ENCODE data around the gene USHBP1.

Gene USHBP1

GRCh38 chr19:17242431-17243208, 21.9 kb downstream of the USHBP1 start:
- Histone ChIP-seq H3K27ac (ENCODE audit: low read length) (no peak overlapping the region), H3K9ac (ENCODE audit: low read depth, low read length) (peak overlapping the region; percentile 27; the same call in 1 of the 2 replicates), H3K4me3 (ENCODE audit: low read length) (peak overlapping the region; percentile 91; the same call in 1 of the 2 replicates), H3K9me3 (ENCODE audit: insufficient read depth, low read depth, low read length) (no peaks in the 10 kb centered on the region), H3K36me3 (ENCODE audit: insufficient read depth, low read depth, low read length) (peaks cover 29% of the 10 kb centered on the region), H3K27me3 (ENCODE audit: insufficient read depth, low read length) (no peaks in the 10 kb centered on the region), H3K4me1 (ENCODE audit: insufficient read depth, low read length) (peaks cover 11% of the 10 kb centered on the region; the same call in 1 of the 2 replicates)

GRCh38 chr19:17240826-17241399, 23.6 kb downstream of the USHBP1 start:
- Histone ChIP-seq H3K4me1 (ENCODE audit: insufficient read depth, low read length) (peaks cover 8% of the 10 kb centered on the region; the same call in 1 of the 2 replicates), H3K9me3 (ENCODE audit: insufficient read depth, low read depth, low read length) (no peaks in the 10 kb centered on the region), H3K9ac (ENCODE audit: low read depth, low read length) (no peak overlapping the region), H3K36me3 (ENCODE audit: insufficient read depth, low read depth, low read length) (peaks cover 36% of the 10 kb centered on the region), H3K27ac (ENCODE audit: low read length) (no peak overlapping the region), H3K4me3 (ENCODE audit: low read length) (no peak overlapping the region), H3K27me3 (ENCODE audit: insufficient read depth, low read length) (no peaks in the 10 kb centered on the region)

GRCh38 chr19:17240062-17240752, 24.3 kb downstream of the USHBP1 start:
- no peak overlapping the region for H3K4me3 ChIP-seq (ENCODE audit: low read length)
- H3K36me3 ChIP-seq (ENCODE audit: insufficient read depth, low read depth, low read length) = peaks cover 36% of the 10 kb centered on the region
- no peaks in the 10 kb centered on the region for H3K9me3 ChIP-seq (ENCODE audit: insufficient read depth, low read depth, low read length)
- H3K27me3 ChIP-seq (ENCODE audit: insufficient read depth, low read length) = no peaks in the 10 kb centered on the region
- H3K9ac ChIP-seq (ENCODE audit: low read depth, low read length) = no peak overlapping the region
- H3K27ac ChIP-seq (ENCODE audit: low read length) = no peak overlapping the region
- H3K4me1 ChIP-seq (ENCODE audit: insufficient read depth, low read length) = peaks cover 8% of the 10 kb centered on the region; the same call in 1 of the 2 replicates

- Histone ChIP-seq H3K4me3 (ENCODE audit: low read length) (no peak overlapping the region), H3K27ac (ENCODE audit: low read length) (no peak overlapping the region), H3K9ac (ENCODE audit: low read depth, low read length) (no peak overlapping the region), H3K36me3 (ENCODE audit: insufficient read depth, low read depth, low read length) (peaks cover 48% of the 10 kb centered on the region), H3K4me1 (ENCODE audit: insufficient read depth, low read length) (peaks cover 13% of the 10 kb centered on the region; the same call in 1 of the 2 replicates), H3K9me3 (ENCODE audit: insufficient read depth, low read depth, low read length) (no peaks in the 10 kb centered on the region), H3K27me3 (ENCODE audit: insufficient read depth, low read length) (no peaks in the 10 kb centered on the region)
Measured at GRCh38 chr19:17237747-17238706, 26.5 kb downstream of the USHBP1 start.

- H3K4me3 ChIP-seq (ENCODE audit: low read length) = no peak overlapping the region
- H3K27me3 ChIP-seq (ENCODE audit: insufficient read depth, low read length) = no peaks in the 10 kb centered on the region
- peaks cover 10% of the 10 kb centered on the region; the same call in 1 of the 2 replicates for H3K4me1 ChIP-seq (ENCODE audit: insufficient read depth, low read length)
- H3K9me3 ChIP-seq (ENCODE audit: insufficient read depth, low read depth, low read length) = no peaks in the 10 kb centered on the region
- H3K27ac ChIP-seq (ENCODE audit: low read length) = no peak overlapping the region
- no peak overlapping the region for H3K9ac ChIP-seq (ENCODE audit: low read depth, low read length)
- H3K36me3 ChIP-seq (ENCODE audit: insufficient read depth, low read depth, low read length) = peaks cover 58% of the 10 kb centered on the region
Measured at GRCh38 chr19:17236811-17237543, 27.6 kb downstream of the USHBP1 start.

GRCh38 chr19:17235971-17236777, 28.4 kb downstream of the USHBP1 start:
- Histone ChIP-seq H3K36me3 (ENCODE audit: insufficient read depth, low read depth, low read length) (peaks cover 63% of the 10 kb centered on the region), H3K27ac (ENCODE audit: low read length) (peak overlapping the region; percentile 71), H3K4me1 (ENCODE audit: insufficient read depth, low read length) (peaks cover 10% of the 10 kb centered on the region; the same call in 1 of the 2 replicates), H3K9me3 (ENCODE audit: insufficient read depth, low read depth, low read length) (no peaks in the 10 kb centered on the region), H3K27me3 (ENCODE audit: insufficient read depth, low read length) (no peaks in the 10 kb centered on the region), H3K4me3 (ENCODE audit: low read length) (peak overlapping the region; percentile 85; the same call in 1 of the 2 replicates), H3K9ac (ENCODE audit: low read depth, low read length) (peak overlapping the region; percentile 90; the same call in 1 of the 2 replicates)

- Histone ChIP-seq H3K36me3 (ENCODE audit: insufficient read depth, low read depth, low read length) (peaks cover 62% of the 10 kb centered on the region), H3K9ac (ENCODE audit: low read depth, low read length) (peak overlapping the region; percentile 90; the same call in 1 of the 2 replicates), H3K9me3 (ENCODE audit: insufficient read depth, low read depth, low read length) (no peaks in the 10 kb centered on the region), H3K4me3 (ENCODE audit: low read length) (peak overlapping the region; percentile 85), H3K27ac (ENCODE audit: low read length) (peak overlapping the region; percentile 71), H3K4me1 (ENCODE audit: insufficient read depth, low read length) (peaks cover 10% of the 10 kb centered on the region; the same call in 1 of the 2 replicates), H3K27me3 (ENCODE audit: insufficient read depth, low read length) (no peaks in the 10 kb centered on the region)
Measured at GRCh38 chr19:17235300-17235970, 29.1 kb downstream of the USHBP1 start.

- H3K4me1 ChIP-seq (ENCODE audit: insufficient read depth, low read length) = peaks cover 10% of the 10 kb centered on the region; the same call in 1 of the 2 replicates
- H3K27ac ChIP-seq (ENCODE audit: low read length) = peak overlapping the region; percentile 71
- H3K36me3 ChIP-seq (ENCODE audit: insufficient read depth, low read depth, low read length) = peaks cover 61% of the 10 kb centered on the region
- H3K9ac ChIP-seq (ENCODE audit: low read depth, low read length) = peak overlapping the region; percentile 90; the same call in 1 of the 2 replicates
- H3K27me3 ChIP-seq (ENCODE audit: insufficient read depth, low read length) = no peaks in the 10 kb centered on the region
- H3K4me3 ChIP-seq (ENCODE audit: low read length) = peak overlapping the region; percentile 85
- H3K9me3 ChIP-seq (ENCODE audit: insufficient read depth, low read depth, low read length) = no peaks in the 10 kb centered on the region
Measured at GRCh38 chr19:17234911-17235299, 29.6 kb downstream of the USHBP1 start.

GRCh38 chr19:17232258-17232657, 32.3 kb downstream of the USHBP1 start:
- Histone ChIP-seq H3K4me3 (ENCODE audit: low read length) (no peak overlapping the region), H3K27ac (ENCODE audit: low read length) (no peak overlapping the region), H3K9me3 (ENCODE audit: insufficient read depth, low read depth, low read length) (no peaks in the 10 kb centered on the region), H3K9ac (ENCODE audit: low read depth, low read length) (no peak overlapping the region), H3K27me3 (ENCODE audit: insufficient read depth, low read length) (no peaks in the 10 kb centered on the region), H3K36me3 (ENCODE audit: insufficient read depth, low read depth, low read length) (peaks cover 51% of the 10 kb centered on the region), H3K4me1 (ENCODE audit: insufficient read depth, low read length) (peaks cover 10% of the 10 kb centered on the region; the same call in 1 of the 2 replicates)
